HepG2 (cell line): ENCODE results near the gene SEMA5B. TPM values are rescaled to one million over a fixed set of nuclear protein-coding genes. Genes with fewer than 3 reads are reported as not detected.

ENCODE experiments used
- ATAC-seq: fragments of 200-7000 bp; cut with Tn5 transposase; 3 replicates; pipeline ENCODE4 v1.9.1; 2020; ENCODE audit warnings: mild to moderate bottlenecking, moderate library complexity
- BruUV-seq: library from RNA; stranded (reverse); fragments of 400-500 nt; replicated peaks from 2 replicates; lab custom pipeline; 2021; lab: Mats Ljungman, UMichigan
- CTCF ChIA-PET: fragments of 300-600 bp; formaldehyde crosslinking; extraction: SDS; loops from one replicate; lab custom pipeline; 2021; ENCODE audit warnings: low total read pairs, inconsistent platforms, low intra/inter-chr PET ratio; lab: Yijun Ruan, JAX
- POLR2A ChIA-PET: fragments of 350-600 bp; sonication (Branson Sonifier 250); formaldehyde crosslinking; loops from one replicate; lab custom pipeline; 2020; ENCODE audit warnings: antibody characterized with exemption, inconsistent platforms; lab: Yijun Ruan, JAX
- DNase-seq: peaks from one replicate; pipeline ENCODE4 v3.0.0-alpha.2; 2015; ENCODE audit warnings: low spot score
- FAIRE-seq: peaks from 3 replicates; lab custom pipeline; 2011; peaks lifted over from hg19 to GRCh38; lab: Jason Lieb, UNC
- H2AFZ ChIP-seq: one replicate; pipeline ENCODE4 v1.6.1; 2011; ENCODE audit warnings: low read length, inconsistent platforms
- H3K27ac ChIP-seq: fragments of 300-600 bp; 3 replicates; pipeline ENCODE4 v1.8.0; 2011; ENCODE audit warnings: mixed run types, mild to moderate bottlenecking, mixed read lengths, low read length, inconsistent platforms; ENCODE audit not compliant: insufficient read depth; ENCODE audit errors: extremely low read length
- H3K27me3 ChIP-seq, 2 experiments: fragments of 200-600 bp in 1 of 2; 2 replicates in 1 of 2; 3 replicates in 1 of 2; pipeline versions ENCODE4 v1.6.0 to v1.8.0; 2011; ENCODE audit warnings: low read length in 2 of 2, mild to moderate bottlenecking in 2 of 2, moderate library complexity in 2 of 2, inconsistent platforms in 1 of 2; ENCODE audit not compliant: insufficient read depth in 2 of 2, control insufficient read depth in 1 of 2
- H3K36me3 ChIP-seq, 2 experiments: fragments of 200-600 bp in 1 of 2; replicated peaks in 1 of 2; 2 replicates in 1 of 2; 3 replicates in 1 of 2; pipeline versions ENCODE4 v1.5.1 to v1.8.0; 2011; ENCODE audit warnings: low read length in 2 of 2, inconsistent platforms in 1 of 2; ENCODE audit not compliant: insufficient read depth in 2 of 2, control insufficient read depth in 1 of 2
- H3K4me1 ChIP-seq: 2 replicates; pipeline ENCODE4 v1.5.1; 2012; ENCODE audit warnings: low read length, inconsistent platforms; ENCODE audit not compliant: insufficient read depth
- H3K4me2 ChIP-seq: 2 replicates; pipeline ENCODE4 v1.6.0; 2011; ENCODE audit warnings: low read depth, low read length, inconsistent platforms
- H3K4me3 ChIP-seq, 3 experiments: fragments of 200-600 bp in 1 of 3; sonication (generic), shearing (Covaris generic) in 1 of 3; replicated peaks in 1 of 3; 2 replicates each; pipeline ENCODE4 v1.5.1; 2011 to 2016; ENCODE audit warnings: low read length in 3 of 3, inconsistent platforms in 2 of 3, low read depth in 2 of 3, mild to moderate bottlenecking in 2 of 3, control low read depth in 1 of 3, mixed read lengths in 1 of 3; ENCODE audit not compliant: insufficient read depth in 1 of 3
- H3K79me2 ChIP-seq: one replicate; pipeline ENCODE4 v1.6.1; 2011; ENCODE audit warnings: low read length, inconsistent platforms; ENCODE audit not compliant: insufficient read depth
- H3K9ac ChIP-seq: 2 replicates; pipeline ENCODE4 v1.6.0; 2011; ENCODE audit warnings: mild to moderate bottlenecking, low read depth, low read length, inconsistent platforms; ENCODE audit not compliant: insufficient read depth
- H3K9me3 ChIP-seq: 2 replicates; pipeline ENCODE4 v1.5.1; 2012; ENCODE audit warnings: mild to moderate bottlenecking, low read length
- H4K20me1 ChIP-seq: 2 replicates; pipeline ENCODE4 v1.6.0; 2011; ENCODE audit warnings: inconsistent platforms, mild to moderate bottlenecking, low read length, moderate library complexity; ENCODE audit not compliant: insufficient read depth
- CBFB ChIP-seq: sonication (generic); formaldehyde crosslinking; IDR thresholded peaks from 2 replicates; pipeline ENCODE4 v1.4.0; 2020; ENCODE audit warnings: missing genetic modification reagents
- HNF4A ChIP-seq: sonication (generic); formaldehyde crosslinking; IDR thresholded peaks from 2 replicates; pipeline ENCODE4 v1.4.0; 2020; ENCODE audit warnings: missing genetic modification reagents
- MYNN ChIP-seq: sonication (generic); formaldehyde crosslinking; IDR thresholded peaks from 2 replicates; pipeline ENCODE4 v1.4.0; 2020; ENCODE audit warnings: mild to moderate bottlenecking, low read depth, missing genetic modification reagents
- NONO ChIP-seq, 2 experiments: fragments of 450-650 bp in 1 of 2; sonication (generic) in 1 of 2; formaldehyde crosslinking in 1 of 2; IDR thresholded peaks in 1 of 2; conservative IDR thresholded peaks in 1 of 2; 2 replicates each; pipeline versions ENCODE4 v1.6.1 to v1.8.0; 2017 to 2022; ENCODE audit warnings: mild to moderate bottlenecking in 1 of 2, missing genetic modification reagents in 1 of 2, moderate library complexity in 1 of 2
- NR2F1 ChIP-seq, 2 experiments: fragments of 450-650 bp in 1 of 2; formaldehyde crosslinking in 1 of 2; IDR thresholded peaks; 2 replicates each; pipeline versions ENCODE4 v1.5.0 to v1.6.1; 2016 to 2020; ENCODE audit warnings: mild to moderate bottlenecking in 1 of 2, missing compliant biosample characterization in 1 of 2, missing genetic modification reagents in 1 of 2, moderate library complexity in 1 of 2
- RNF2 ChIP-seq: fragments of 450-650 bp; conservative IDR thresholded peaks from 2 replicates; pipeline ENCODE4 v1.6.1; 2016; ENCODE audit warnings: low read depth
- SCMH1 ChIP-seq: sonication (generic); formaldehyde crosslinking; IDR thresholded peaks from 2 replicates; pipeline ENCODE4 v1.9.0; 2021; ENCODE audit warnings: missing genetic modification reagents, mild to moderate bottlenecking, borderline replicate concordance
- SIN3A ChIP-seq: IDR thresholded peaks from 2 replicates; pipeline ENCODE4 v1.6.1; 2011; ENCODE audit warnings: low read depth, mild to moderate bottlenecking, control low read depth, low read length, borderline replicate concordance
- SIX1 ChIP-seq: sonication (generic); formaldehyde crosslinking; IDR thresholded peaks from 2 replicates; pipeline ENCODE4 v1.4.0; 2020; ENCODE audit warnings: missing genetic modification reagents, borderline replicate concordance
- SMYD3 ChIP-seq: sonication (generic); formaldehyde crosslinking; IDR thresholded peaks from 2 replicates; pipeline ENCODE4 v1.8.1; 2023; ENCODE audit warnings: mild to moderate bottlenecking, missing genetic modification reagents
- ZFP82 ChIP-seq: sonication (generic); formaldehyde crosslinking; IDR thresholded peaks from 2 replicates; pipeline ENCODE4 v1.5.1; 2020; ENCODE audit warnings: mild to moderate bottlenecking, missing genetic modification reagents, borderline replicate concordance
- ZNF674 ChIP-seq: sonication (generic); formaldehyde crosslinking; IDR thresholded peaks from 2 replicates; pipeline ENCODE4 v1.5.0; 2020; ENCODE audit warnings: low read depth, mild to moderate bottlenecking, missing genetic modification reagents
- ZNF761 ChIP-seq: sonication (generic); formaldehyde crosslinking; conservative IDR thresholded peaks from 2 replicates; pipeline ENCODE4 v1.4.0; 2020; ENCODE audit warnings: mild to moderate bottlenecking, missing genetic modification reagents
- WGBS: methylation state at CpG from one replicate; pipeline ENCODE4 v1.1.6; 2017; ENCODE audit warnings: low lambda C conversion rate; 5-methylcytosine and 5-hydroxymethylcytosine counted together
- in situ Hi-C: cut with HindIII; loops from 2 replicates; pipeline ENCODE4 v1.10.0; 2017; ENCODE audit warnings: low pct_unique_long_range_greater_than_20kb; ENCODE audit not compliant: extremely low pct_ligation_motif_present
- intact Hi-C: fragments of 100-400 bp; cut with micrococcal nuclease; formaldehyde crosslinking; loops from one replicate; pipeline ENCODE4 v1.10.0; 2022; ENCODE audit not compliant: unreplicated experiment
- polyA plus RNA-seq, 8 experiments: library from polyadenylated mRNA; depleted of rRNA in 3 of 8; stranded (reverse) in 7 of 8; unstranded in 1 of 8; fragments of >200 nt; fragmentation: Illumina TruSeq in 4 of 8; extraction: Trizol in 4 of 8; gene quantifications; 2 replicates each; pipeline versions ENCODE4 v1.2.1 to v1.2.3, GENCODE V29; 2011 to 2016; ENCODE audit warnings: low read depth in 4 of 8, missing spikeins in 1 of 8, mixed read lengths in 1 of 8; ENCODE audit not compliant: insufficient read depth in 1 of 8
- total RNA-seq, 5 experiments: library from RNA; depleted of rRNA; stranded (reverse); fragments of >200 nt; fragmentation: Illumina TruSeq; extraction: Trizol; gene quantifications; 2 replicates each; pipeline ENCODE4 v1.2.3, GENCODE V29; 2016; ENCODE audit warnings: low read depth in 1 of 5
- TF ChIP-seq, protein P1 (sequence below): sonication (generic); formaldehyde crosslinking; IDR thresholded peaks from 2 replicates; pipeline ENCODE4 v1.4.0; 2020; ENCODE audit warnings: missing genetic modification reagents, borderline replicate concordance
- TF ChIP-seq, protein P2 (sequence below): sonication (generic); formaldehyde crosslinking; IDR thresholded peaks from 2 replicates; pipeline ENCODE4 v1.4.0; 2020; ENCODE audit warnings: missing genetic modification reagents, low read depth, mild to moderate bottlenecking, borderline replicate concordance
- TF ChIP-seq, protein P3 (sequence below): sonication (generic); formaldehyde crosslinking; IDR thresholded peaks from 2 replicates; pipeline ENCODE4 v1.5.0; 2020; ENCODE audit warnings: missing genetic modification reagents
- TF ChIP-seq, protein P4 (sequence below): IDR thresholded peaks from 2 replicates; pipeline ENCODE4 v1.4.0; 2020; ENCODE audit warnings: mild to moderate bottlenecking, missing genetic modification reagents

Gene SEMA5B
- total and polyA plus RNA-seq, 2 of the 13 experiments (the other 11 are each of a cell fraction or from before 2014, with no cell fraction given): not detected

DNA sequence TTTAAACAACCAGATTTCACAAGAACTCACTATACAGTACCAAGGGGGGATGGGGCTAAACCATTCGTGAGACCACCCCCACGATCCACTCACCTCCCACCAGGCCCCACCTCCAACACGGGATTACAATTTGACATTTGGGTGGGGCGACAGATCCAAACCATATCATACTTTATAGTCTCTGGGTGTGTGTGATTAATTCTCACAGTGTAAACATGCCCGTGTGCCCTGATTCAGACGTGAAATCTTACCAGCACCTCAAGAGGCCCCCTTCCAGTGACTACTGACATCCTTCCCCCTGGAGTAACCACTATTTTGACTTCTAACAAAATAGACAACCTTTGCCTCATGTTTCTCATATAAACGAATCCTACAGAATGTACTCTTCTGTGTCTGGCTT, 34.3 kb upstream of the SEMA5B start:
- Histone ChIP-seq H3K27me3 (peaks cover 0 to 19% of the 10 kb centered on the region in 2 experiments; a peak in 1 of 5 replicates), H3K4me3 (no peak overlapping the region), H3K27ac (no peak overlapping the region), H3K36me3 (no peaks in the 10 kb centered on the region), H3K79me2 (no peaks in the 10 kb centered on the region), H3K9me3 (no peaks in the 10 kb centered on the region), H3K4me2 (no peak overlapping the region), H3K4me1 (peaks cover 6% of the 10 kb centered on the region), H2AFZ (no peak overlapping the region), H3K9ac (no peak overlapping the region), H4K20me1 (no peaks in the 10 kb centered on the region)
- WGBS: 24% methylated on average over 7 of the region's 7 CpGs
- TF ChIP-seq, protein P1, sequence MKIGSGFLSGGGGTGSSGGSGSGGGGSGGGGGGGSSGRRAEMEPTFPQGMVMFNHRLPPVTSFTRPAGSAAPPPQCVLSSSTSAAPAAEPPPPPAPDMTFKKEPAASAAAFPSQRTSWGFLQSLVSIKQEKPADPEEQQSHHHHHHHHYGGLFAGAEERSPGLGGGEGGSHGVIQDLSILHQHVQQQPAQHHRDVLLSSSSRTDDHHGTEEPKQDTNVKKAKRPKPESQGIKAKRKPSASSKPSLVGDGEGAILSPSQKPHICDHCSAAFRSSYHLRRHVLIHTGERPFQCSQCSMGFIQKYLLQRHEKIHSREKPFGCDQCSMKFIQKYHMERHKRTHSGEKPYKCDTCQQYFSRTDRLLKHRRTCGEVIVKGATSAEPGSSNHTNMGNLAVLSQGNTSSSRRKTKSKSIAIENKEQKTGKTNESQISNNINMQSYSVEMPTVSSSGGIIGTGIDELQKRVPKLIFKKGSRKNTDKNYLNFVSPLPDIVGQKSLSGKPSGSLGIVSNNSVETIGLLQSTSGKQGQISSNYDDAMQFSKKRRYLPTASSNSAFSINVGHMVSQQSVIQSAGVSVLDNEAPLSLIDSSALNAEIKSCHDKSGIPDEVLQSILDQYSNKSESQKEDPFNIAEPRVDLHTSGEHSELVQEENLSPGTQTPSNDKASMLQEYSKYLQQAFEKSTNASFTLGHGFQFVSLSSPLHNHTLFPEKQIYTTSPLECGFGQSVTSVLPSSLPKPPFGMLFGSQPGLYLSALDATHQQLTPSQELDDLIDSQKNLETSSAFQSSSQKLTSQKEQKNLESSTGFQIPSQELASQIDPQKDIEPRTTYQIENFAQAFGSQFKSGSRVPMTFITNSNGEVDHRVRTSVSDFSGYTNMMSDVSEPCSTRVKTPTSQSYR (CRISPR knock-in tag): no peak
- TF ChIP-seq ZNF674 (CRISPR knock-in tag) (no peak), SMYD3 (no peak), SIX1 (CRISPR knock-in tag) (no peak), NR2F1 (CRISPR knock-in tag; IDR thresholded peaks at IDR 0.05) (no peak), NONO (IDR thresholded peaks at IDR 0.05) (no peak), NONO (CRISPR knock-in tag; conservative IDR thresholded peaks at IDR 0.05) (no peak), CBFB (CRISPR knock-in tag) (no peak), ZFP82 (CRISPR knock-in tag) (no peak), SIN3A (no peak), ZNF761 (CRISPR knock-in tag) (no peak), SCMH1 (no peak), HNF4A (CRISPR knock-in tag) (no peak), RNF2 (no peak), MYNN (CRISPR knock-in tag) (no peak)
- TF ChIP-seq, protein P2, sequence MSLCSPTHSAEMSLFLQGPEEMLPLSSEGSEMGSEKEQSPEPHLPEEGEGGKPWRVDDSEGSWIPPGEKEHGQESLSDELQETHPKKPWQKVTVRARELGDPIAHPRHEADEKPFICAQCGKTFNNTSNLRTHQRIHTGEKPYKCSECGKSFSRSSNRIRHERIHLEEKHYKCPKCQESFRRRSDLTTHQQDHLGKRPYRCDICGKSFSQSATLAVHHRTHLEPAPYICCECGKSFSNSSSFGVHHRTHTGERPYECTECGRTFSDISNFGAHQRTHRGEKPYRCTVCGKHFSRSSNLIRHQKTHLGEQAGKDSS: no peak
- TF ChIP-seq, protein P3, sequence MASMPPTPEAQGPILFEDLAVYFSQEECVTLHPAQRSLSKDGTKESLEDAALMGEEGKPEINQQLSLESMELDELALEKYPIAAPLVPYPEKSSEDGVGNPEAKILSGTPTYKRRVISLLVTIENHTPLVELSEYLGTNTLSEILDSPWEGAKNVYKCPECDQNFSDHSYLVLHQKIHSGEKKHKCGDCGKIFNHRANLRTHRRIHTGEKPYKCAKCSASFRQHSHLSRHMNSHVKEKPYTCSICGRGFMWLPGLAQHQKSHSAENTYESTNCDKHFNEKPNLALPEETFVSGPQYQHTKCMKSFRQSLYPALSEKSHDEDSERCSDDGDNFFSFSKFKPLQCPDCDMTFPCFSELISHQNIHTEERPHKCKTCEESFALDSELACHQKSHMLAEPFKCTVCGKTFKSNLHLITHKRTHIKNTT: no peak
- TF ChIP-seq, protein P4, sequence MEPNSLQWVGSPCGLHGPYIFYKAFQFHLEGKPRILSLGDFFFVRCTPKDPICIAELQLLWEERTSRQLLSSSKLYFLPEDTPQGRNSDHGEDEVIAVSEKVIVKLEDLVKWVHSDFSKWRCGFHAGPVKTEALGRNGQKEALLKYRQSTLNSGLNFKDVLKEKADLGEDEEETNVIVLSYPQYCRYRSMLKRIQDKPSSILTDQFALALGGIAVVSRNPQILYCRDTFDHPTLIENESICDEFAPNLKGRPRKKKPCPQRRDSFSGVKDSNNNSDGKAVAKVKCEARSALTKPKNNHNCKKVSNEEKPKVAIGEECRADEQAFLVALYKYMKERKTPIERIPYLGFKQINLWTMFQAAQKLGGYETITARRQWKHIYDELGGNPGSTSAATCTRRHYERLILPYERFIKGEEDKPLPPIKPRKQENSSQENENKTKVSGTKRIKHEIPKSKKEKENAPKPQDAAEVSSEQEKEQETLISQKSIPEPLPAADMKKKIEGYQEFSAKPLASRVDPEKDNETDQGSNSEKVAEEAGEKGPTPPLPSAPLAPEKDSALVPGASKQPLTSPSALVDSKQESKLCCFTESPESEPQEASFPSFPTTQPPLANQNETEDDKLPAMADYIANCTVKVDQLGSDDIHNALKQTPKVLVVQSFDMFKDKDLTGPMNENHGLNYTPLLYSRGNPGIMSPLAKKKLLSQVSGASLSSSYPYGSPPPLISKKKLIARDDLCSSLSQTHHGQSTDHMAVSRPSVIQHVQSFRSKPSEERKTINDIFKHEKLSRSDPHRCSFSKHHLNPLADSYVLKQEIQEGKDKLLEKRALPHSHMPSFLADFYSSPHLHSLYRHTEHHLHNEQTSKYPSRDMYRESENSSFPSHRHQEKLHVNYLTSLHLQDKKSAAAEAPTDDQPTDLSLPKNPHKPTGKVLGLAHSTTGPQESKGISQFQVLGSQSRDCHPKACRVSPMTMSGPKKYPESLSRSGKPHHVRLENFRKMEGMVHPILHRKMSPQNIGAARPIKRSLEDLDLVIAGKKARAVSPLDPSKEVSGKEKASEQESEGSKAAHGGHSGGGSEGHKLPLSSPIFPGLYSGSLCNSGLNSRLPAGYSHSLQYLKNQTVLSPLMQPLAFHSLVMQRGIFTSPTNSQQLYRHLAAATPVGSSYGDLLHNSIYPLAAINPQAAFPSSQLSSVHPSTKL (CRISPR knock-in tag): no peak
- FAIRE-seq (no peak), DNase-seq (no peak), ATAC-seq (no peak)
- no TSS peak for BruUV-seq
- in situ Hi-C loops (no loop called here), intact Hi-C loops (no loop called here)
- ChIA-PET CTCF (no interaction called here), POLR2A (no interaction called here)
